GM19240 (cell line): ENCODE data around the gene GPR39.
"Not testable (repeated sequence)": the region's sequence is repeated elsewhere in the genome, so short reads cannot be mapped to it uniquely, and the experiment has no call there.

Source experiments
- DNase-seq: peaks from one replicate; pipeline ENCODE4 v3.0.0; 2011; ENCODE audit warnings: low spot score; ENCODE audit not compliant: insufficient read length

GPR39 gene

DNA sequence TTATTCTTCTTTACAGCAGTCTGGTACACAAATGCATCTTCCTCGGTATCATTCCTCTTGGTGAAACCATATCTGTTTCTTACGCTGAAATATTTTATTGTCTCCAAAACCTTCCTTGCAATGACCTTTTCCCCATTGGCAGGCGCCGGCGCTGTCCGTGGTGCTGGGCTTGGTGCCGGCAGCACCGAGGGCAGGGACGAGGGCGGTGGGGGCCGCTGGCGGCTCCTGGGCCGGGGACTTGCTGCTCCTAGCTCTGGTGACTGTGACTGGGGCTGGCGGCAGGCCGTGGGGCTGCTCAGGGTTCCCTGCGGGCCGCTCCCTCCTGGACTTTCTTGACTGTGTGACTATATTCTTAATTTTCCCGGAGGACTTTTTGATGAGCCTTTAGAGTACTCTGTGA, 72.5 kb downstream of the GPR39 start:
- DNase-seq = no peak

GRCh38 chr2:132495881-132496280, 79.3 kb downstream of the GPR39 start:
- DNase-seq = no peak

GRCh38 chr2:132496555-132496954, 80.0 kb downstream of the GPR39 start:
- no peak for DNase-seq

- no peak for DNase-seq
Measured at GRCh38 chr2:132497591-132497990, 81.0 kb downstream of the GPR39 start.

- no peak for DNase-seq
Measured at GRCh38 chr2:132503701-132504100, 87.1 kb downstream of the GPR39 start.

- DNase-seq = no peak
Measured at GRCh38 chr2:132515010-132515409, 98.4 kb downstream of the GPR39 start.

- no peak for DNase-seq
Measured at GRCh38 chr2:132517386-132517785, 100.8 kb downstream of the GPR39 start.

DNA sequence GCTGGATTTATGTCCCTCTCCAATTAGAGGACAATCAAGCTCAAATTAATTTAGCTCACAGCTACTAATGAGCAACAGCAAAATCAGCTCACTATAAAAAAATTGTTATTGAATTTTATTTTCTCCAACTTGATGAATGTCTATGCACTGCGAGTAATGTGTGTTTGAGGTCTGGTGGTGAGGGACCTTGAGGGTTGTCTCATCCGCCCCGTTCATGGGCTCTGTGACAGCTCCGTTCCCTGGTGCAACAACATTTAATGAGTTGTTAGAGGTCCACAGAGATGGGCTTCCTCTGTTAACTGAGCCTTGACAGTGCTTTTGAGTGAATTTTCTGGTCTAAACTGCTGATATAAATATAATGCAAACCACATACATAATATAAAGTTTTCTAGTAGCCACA, 101.7 kb downstream of the GPR39 start:
- DNase-seq = no peak

DNA sequence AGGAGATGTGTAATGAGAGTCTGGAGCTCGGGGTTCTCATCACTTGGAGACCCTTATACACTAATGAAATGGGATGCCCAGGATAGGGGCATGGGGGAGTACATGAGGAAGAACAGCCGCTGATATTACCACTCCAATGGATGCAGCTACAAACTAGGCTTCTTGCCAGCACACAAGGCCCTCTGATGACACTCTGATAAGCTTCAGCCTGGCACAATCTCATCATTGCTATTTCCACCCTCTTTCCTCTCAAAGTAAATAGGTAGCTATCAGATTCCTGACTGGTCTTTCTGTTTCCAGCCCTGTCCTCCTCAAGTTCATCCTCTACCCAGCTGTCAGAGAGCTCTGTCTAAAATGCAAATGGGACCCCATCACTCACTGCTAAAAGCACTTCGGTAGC, 103.0 kb downstream of the GPR39 start:
- no peak for DNase-seq

- DNase-seq = no peak
Measured at GRCh38 chr2:132521341-132521740, 104.7 kb downstream of the GPR39 start.

DNA sequence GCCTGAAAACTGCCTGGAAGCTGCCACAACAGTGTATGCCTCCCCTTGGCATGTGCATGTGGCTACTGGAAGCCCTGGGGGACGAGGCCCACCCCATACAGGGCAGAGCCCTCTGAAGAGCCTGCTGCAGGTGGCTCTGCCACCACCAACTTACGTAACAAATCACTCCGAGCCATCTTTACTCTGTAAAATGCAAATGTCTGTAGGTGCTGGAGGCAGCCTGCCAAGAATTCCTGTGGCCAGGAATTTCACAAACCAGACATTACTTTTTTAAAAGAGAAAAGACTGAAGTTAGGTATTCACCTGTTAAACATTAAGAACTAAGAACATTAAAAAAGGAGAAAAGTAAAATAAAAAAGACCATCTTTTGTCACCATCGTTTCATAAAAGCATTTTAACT, 106.3 kb downstream of the GPR39 start:
- no peak for DNase-seq

GRCh38 chr2:132537061-132537460, 120.5 kb downstream of the GPR39 start:
- not testable (repeated sequence) for DNase-seq

DNA sequence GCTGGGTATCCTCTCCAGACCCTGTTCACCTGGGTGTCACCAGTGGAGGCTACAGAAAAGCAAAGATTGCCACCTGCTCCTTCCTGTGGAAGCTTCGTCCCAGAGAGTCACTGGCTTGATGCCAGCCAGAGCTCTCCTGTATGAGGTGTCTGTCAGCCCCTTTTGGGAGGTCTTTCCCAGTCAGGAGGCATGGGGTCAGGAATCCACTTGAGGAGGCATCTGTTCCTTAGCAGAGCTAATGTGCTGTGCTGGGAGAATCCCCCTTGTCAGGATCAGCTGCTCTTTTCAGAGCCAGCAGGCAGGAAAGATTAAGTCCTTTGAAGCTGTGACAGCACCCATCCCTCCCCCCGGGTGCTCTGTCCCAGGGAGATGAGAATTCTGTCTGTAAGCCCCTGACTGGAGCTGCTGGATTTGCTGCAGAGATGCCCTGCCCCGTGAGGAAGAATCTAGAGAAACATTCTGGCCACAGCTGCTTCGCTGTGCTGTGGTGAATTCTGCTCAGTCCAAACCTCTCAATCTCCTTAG, 121.8 kb downstream of the GPR39 start:
- no peak for DNase-seq

DNA sequence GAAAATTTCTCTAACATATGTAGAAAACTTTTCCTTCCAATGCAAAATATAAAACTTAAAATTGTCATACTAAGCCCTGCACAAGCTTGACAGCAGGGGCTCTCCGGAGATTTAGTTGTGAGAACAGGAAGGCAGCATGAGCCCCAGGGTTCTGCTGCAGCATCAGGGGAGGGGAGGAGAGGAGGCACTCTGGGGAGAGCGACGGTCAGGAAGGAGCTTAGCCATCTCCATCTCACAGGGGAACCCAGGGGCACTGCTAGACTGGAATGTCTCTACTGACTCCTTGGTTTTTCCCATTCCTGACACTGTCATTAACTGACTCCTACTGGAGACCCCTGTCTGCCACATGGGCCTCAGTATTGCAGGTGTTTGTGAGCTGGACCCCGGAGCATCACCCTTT, 123.6 kb downstream of the GPR39 start:
- DNase-seq = no peak

- DNase-seq = no peak
Measured at GRCh38 chr2:132542953-132543569, 126.5 kb downstream of the GPR39 start.

- DNase-seq = no peak
Measured at GRCh38 chr2:132544006-132544630, 127.5 kb downstream of the GPR39 start.

DNA sequence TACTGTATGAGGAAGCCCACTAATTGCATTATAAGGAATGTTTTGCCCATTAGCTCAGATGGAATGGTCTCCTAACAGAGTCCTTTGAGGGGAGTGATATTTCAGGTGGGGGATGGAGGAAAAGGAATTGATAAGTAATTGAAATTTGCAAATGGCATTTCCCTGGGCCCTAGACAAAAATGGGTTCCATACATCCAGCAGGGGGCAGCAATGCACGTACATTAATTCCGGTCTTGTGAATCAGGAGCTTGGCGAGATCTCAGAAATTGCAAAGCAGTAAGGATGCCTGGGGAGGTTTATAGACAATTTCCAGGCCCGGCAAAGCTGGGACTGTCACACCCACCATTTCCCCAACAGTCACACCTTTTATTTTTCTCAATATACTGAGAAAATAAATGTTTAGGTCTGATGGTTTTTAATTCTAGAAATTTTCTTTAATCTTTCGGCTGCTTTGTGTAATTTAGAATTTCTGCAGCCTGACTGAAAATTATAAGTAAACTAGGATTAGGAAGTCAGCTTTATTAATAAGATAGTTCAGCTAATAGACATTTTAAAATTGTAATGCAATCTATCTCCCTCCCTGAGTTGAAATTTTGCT, 130.6 kb downstream of the GPR39 start:
- peak; percentile 14 for DNase-seq

GRCh38 chr2:132549935-132550670, 133.5 kb downstream of the GPR39 start:
- DNase-seq = no peak

DNA sequence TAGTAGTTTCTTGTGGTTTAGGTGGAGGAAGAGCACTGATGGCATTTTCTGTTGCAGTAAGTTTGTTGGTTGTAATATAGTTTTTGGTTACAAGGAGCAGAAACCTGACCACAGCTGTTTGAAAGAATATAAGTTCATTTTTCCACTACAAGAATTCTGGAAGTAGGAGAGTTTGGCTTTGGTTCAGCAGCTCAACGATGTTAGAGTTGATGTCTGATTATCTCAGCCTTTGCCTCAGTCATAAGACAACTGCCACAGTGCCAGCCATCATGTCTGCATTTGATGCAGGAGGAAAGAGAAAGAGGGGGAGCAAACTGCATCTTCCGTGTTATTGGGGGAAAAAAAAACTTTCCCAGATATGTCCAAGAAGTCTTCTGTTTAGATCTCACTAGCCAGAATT, 134.3 kb downstream of the GPR39 start:
- DNase-seq = no peak

DNA sequence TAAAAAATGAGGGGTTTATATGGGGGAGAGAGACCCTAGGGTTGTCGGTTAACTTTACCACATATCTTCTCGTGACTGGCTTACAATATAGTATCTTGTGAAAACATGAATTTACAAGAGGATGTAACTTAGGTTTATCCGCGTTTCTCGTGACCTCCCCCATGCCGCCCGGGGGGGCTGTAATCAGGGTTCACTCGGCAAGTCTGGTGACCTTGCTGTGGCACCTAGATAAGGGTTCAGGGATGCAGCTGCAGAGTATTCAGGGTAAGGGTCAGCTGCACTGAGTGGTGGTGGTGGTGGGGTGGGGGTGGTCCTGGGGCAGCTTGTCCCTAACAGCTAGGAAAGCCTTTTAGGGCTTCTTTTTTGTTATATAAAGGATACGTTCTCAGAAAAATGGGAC, 141.1 kb downstream of the GPR39 start:
- no peak for DNase-seq

DNA sequence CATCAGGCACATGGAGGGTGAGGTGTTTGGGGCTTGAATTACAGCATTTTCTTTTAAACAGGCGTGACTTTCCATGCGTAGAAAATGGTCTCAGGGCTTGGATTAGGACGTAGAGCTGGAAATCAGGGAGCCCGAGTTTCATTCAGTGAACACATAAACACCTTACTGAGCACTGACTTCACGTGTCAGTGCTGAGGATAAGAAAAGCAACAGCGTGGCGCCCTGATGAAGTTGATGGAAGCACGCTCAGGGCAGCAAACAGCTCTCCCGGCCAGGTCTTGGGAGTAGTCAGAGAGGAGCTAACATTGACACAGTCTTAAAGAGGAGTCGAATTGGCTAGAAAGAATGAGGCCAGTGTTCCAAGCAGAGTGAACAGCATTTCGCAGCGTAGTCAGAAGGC, 142.7 kb downstream of the GPR39 start:
- DNase-seq = no peak

- no peak for DNase-seq
Measured at GRCh38 chr2:132559921-132560320, 143.3 kb downstream of the GPR39 start.
